GM21526 (cell line): ENCODE measurements around the gene BCL2L2.

Experiments used
- ATAC-seq: cut with Tn5 transposase; IDR thresholded peaks from one replicate; pipeline ENCODE4 v1.9.1; 2021; ENCODE audit warnings: moderate library complexity; ENCODE audit not compliant: unreplicated experiment, low FRiP score

Gene BCL2L2

DNA sequence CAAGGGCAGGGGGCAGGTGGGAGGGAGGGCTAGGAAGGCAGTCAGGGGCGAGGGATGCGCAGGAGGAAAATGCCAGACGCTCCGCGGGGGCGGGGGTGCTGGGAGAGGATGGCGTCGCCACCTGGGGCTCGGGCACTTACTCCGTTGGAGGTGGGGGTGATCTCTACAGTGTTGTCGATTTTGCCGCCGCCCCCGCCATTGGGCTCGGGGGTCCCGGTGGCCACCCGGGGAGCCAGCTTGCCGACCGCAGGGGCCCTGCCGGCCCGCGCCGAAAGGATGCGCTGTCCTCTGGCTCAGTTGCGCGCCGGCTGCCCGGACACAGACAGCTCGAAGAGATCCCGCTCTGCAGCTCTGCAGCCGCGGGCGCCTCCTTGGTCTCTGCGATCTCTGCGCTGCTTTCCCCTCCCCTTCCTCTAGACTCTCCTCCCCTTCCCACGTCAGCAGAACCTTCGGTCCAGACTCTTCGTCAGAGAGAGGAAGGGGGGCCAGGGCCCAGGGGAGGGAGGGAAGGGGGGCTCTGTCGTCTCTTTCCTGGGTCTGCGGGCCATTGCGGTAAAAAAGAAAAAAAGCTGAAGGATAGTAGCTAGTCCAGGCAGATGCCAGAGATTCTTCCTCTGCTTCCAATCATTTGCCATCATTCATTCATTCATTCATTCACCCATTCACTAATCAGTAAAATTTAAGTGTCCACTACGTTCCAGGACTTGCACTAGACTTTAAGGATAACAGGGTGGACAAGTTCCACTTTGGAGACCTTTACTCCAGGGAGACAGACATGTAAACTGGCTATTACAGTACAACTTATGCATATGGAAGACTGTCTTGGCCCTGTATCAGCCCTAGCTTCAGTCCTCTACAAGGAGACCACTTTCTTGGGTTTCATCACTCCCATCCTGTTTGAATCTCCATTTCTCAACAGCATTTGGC is 46.1 kb downstream of the BCL2L2 start, which contains the start of gene SLC22A17:
Gene SLC22A17 (minus strand): TSS at position 382 of the 927 bp plus-strand sequence.
- ATAC-seq, result no peak

DNA sequence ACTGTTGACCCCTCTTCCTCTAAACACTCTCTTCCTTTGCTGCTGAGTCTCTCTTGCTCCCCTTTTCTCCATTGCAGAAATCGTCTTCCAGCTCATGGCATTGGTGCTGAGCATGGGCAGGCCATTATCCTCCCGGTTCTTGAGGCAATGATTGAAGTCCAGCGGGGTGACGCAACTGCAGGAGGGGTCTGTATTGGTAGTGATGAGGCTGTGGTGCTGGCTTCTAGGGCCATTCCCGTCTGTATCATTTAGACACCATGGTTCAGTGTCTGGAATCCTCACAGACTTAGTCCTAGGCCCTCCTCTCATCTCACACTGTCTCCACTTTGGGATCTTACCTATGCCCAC is 46.8 kb downstream of the BCL2L2 start:
- no peak for ATAC-seq

DNA sequence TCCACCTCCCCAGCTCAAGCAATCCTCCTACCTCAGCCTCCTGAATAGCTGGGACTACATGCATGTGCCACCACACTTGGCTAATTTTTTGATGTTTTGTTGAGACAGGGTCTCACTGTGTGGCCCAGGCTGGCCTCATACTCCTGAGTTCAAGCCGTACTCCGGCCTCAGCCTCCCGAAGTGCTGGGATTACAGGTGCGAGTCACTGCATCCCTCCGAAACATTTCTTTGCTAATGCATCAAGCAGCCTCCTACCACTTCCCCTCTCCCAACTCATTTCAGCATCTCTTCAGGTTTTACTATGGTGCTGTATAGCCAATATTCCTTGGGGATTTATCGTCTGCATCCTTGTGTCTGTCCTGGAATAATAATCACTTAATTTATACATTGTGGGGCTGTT is 48.4 kb downstream of the BCL2L2 start:
- no peak for ATAC-seq

DNA sequence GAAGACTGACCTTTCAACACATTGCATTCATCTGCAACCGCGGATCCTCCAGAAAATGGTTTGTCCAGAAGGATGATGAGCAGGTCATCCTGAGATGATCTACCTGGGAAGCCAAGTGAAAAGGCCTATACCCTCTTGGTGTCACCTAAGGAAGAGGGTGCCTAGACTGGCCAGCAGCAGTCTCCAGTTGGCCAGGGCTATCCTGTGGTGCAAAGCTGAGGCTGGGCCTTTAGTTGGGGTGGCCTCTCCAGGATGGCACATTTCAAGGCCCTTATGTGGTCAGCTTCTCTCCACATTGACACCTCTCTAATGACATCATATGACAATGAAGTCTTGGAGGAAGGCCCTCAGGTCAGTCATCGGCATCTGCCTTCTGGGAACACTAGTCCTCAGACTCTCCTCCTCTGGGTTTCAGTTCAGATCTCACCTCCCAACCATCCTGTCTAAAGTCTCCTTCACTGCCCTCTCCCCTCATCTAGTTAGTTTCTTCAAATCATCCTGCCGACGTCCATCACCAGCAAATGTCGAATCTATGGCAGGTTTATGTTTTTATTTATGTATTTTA is 49.3 kb downstream of the BCL2L2 start:
- ATAC-seq, result no peak

DNA sequence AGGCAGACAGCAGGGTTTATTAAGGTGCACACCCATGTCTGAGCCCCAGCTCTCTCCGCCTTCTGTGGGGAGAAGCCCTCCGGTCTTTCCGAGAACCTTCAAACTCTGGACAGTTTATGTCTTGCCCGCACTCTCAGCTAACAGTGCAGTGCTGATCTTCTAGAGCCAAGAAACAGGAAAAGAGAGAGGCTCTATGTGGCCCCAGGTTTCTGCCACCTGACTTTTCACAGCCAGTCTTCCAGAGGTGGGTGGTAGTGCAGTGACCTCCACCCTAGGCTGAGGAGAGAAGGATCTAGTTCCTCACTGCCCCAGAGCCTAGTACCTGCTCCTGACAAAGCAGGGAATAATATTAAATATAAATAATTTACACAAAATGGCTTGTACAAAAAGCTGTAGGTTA is 50.0 kb downstream of the BCL2L2 start:
- ATAC-seq, result no peak

DNA sequence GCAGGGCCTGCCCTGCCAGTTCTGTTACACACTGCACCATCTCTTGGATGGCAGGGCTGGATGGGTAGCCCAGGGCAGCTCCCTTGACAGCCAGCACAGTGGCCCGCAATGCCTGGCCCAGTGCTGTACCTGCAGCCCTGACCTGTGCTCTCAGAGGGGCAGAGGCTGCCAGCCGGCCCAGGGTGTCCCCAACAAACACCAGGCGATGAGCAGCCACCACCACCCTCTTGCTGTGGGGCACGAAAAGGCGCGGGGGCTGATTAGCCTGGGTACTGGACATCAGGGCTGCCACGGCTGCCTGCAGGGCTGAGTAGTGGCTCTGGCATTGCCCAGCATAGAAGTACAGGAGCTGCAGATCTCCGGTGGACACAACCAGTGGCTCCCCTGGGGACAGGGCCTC is 50.6 kb downstream of the BCL2L2 start:
- no peak for ATAC-seq

DNA sequence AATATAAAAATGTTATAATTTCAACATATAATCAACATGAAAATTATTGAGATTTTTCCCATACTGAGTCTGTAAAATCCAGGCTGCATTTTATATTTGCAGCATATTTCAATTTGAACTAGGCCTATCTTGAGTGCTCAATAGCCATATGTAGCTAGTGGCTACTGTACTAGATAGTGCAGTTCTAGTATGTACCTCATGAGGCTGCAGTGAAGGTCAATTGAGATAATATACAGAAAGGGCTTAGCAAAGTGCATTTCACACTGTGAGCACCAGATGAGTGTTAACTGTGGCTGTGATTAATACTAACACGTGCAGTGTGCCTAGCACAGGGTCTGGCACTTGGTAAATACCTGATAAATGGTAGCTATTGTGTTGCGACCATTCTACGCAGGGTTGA is 51.4 kb downstream of the BCL2L2 start:
- ATAC-seq, result no peak

DNA sequence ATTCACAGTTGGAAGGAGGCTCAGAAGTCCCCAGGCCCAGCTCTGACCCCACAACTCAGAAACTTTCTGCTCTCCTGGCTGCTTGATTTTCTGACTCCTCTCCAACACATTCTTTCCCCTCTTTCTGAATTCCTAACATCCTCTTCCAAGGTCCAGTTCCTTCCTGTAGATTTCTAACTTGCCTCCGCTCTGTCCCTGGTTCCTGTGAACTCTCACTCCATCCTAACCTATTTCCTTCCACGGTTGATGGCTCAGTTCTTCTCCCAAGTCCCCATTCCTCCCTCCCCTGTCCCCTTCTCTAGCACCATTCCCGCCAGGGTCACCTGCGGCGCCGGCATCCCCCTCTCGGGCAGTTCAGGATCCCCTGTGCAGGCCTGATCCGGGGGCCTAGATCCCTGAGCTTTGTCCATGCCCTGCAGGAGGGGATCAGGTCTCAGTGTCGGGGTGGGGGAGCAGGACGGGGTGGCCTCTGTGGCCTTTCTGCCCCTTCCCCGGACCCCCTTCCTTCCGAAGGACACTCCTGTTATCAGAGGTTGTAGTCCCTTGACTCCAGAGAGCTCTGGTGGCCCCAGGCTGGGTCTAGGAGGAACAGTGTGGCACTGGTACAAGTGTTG is 52.0 kb downstream of the BCL2L2 start:
- ATAC-seq, result no peak

DNA sequence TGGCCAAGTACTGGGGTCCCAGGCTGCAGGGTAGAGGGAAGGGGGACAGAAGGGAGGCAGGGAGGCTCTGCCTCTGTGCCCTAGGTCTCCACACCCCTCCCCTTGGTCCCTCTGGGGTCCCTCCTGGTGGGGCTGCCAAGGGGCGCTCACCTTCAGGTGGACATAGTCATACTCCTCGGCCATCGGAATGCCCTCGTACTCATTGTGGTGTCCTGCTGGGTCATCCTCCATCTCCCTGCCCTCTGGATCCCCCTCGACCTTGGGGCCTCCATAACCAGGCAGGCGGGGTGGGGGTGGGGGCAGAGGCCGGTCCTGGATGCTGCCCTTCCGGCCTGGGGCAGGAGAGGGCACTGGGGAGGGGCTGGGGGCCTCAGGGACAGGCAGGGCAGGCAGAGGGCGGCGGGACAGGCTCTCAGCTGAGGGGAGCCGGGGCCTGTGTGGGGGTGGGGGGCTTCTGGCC is 52.6 kb downstream of the BCL2L2 start:
- ATAC-seq, result no peak

DNA sequence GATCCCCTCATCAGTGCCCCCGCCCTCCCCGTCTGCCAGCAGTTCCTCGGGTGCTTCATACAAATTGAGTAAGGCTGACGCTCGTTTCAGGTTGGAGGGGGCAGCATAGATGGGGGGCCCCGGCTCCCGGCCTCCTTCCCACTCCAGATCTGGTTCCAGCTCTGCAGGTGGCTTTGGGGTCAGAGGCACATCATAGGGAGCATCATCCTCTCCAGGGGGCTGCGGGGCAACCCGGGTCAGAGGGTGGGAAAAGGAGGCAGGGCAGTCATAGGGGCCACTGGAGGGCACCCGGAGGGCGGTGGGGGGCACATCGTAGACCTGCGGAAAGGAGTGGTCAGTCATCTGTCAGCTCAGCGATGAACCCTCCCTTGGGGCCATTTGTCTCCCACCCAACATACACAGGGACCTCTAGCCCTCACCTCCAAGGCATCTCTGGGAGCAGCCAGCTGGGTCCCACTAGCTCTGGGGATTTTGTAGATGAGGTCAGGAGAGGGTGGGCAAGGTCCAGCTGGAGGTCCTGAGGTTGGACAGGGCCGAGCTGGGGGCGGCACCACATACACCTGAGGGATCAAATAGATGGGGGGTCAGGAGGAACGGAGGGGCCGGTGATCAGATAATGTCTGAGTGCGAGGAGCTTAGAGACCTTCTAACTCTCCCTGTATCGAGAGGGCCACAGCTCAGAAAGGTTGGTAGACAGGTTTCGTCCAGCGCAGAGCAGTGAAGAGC is 53.3 kb downstream of the BCL2L2 start:
- ATAC-seq, result no peak

DNA sequence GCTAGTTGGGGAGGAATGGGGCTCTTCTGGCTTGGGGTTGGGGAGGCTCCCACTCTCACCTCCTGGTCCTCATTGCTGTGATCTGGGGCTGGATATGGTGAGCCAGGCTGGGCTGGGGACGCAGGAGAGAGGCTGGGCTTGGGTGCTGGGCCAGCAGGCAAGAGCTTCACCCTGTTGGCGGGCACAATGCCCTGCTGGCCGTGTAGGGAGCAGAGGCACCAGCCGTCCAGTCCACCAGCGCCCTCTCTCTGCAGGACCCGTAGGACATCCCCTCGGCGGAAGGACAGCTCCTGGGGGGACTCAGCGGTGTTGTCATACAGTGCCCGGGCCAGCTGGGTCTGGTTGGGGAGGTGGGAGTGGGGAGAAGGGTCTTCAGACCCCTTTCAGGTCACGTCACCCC is 53.9 kb downstream of the BCL2L2 start:
- no peak for ATAC-seq

DNA sequence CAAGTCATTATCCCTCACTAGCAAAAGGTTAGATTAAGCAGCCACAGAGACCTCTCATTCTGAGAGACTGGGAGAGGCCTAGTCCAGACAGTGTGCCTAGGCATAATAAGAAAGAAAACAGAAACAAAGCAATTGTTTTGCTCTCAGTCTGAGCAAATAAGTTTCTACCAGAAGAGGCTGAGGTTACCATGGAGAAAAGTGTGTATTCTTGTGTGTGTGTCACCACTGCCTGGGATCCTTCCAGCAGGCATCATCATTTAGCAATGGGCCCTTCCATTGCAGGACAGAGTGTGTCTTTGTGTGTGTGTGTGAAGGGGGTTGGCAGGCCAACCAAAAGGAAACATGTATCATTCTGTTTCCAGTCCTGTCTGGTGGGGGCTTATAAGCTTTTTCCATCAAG is 54.7 kb downstream of the BCL2L2 start:
- ATAC-seq, result no peak
